ENCODE measurements around the gene LTBP3.

DNA sequence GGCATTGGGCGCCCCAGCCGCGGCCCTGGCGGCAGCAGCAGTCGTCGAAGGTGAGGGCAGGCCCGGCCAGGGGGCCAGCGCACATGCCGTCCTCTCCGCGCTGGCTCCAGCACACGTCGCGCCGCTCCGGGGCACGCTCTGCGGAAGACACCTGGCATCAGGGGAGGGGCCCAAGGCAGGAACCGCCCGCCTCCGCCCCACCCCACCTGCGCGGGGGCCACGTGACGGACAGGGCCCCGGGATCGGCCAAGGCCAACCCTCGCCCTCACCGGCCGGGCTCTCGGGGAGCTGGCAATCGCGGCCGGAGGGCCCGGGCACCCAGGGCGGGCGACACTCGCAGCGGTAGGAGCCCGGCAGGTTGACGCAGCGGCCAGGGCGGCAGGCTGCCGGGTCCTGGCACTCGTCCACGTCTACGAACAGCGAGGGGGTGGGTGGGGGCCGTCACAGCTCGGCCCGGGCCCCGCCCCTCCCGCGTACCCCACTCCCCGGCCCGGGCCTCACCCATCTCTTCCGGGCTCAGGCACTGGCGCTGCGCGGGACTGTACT is 18.3 kb downstream of the LTBP3 start:
- no peak for TF ChIP-seq POLR2A (IDR thresholded peaks at IDR 0.05; ENCODE audit: extremely low read depth, insufficient read length)
- TF ChIP-seq, protein P1, sequence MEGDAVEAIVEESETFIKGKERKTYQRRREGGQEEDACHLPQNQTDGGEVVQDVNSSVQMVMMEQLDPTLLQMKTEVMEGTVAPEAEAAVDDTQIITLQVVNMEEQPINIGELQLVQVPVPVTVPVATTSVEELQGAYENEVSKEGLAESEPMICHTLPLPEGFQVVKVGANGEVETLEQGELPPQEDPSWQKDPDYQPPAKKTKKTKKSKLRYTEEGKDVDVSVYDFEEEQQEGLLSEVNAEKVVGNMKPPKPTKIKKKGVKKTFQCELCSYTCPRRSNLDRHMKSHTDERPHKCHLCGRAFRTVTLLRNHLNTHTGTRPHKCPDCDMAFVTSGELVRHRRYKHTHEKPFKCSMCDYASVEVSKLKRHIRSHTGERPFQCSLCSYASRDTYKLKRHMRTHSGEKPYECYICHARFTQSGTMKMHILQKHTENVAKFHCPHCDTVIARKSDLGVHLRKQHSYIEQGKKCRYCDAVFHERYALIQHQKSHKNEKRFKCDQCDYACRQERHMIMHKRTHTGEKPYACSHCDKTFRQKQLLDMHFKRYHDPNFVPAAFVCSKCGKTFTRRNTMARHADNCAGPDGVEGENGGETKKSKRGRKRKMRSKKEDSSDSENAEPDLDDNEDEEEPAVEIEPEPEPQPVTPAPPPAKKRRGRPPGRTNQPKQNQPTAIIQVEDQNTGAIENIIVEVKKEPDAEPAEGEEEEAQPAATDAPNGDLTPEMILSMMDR (IDR thresholded peaks at IDR 0.05; ENCODE audit: low read depth, low read length) = no peak
